K562 (cell line): ENCODE data around the gene ZNF646. TPM values are rescaled to one million over a fixed set of nuclear protein-coding genes. Genes with fewer than 3 reads are reported as not detected.

Source experiments
- BRF2 ChIP-seq: IDR thresholded peaks from 3 replicates; pipeline ENCODE4 v1.6.1; 2011; ENCODE audit warnings: borderline replicate concordance, mild to moderate bottlenecking; ENCODE audit not compliant: insufficient read length, insufficient read depth
- CBX1 ChIP-seq: sonication (generic); IDR thresholded peaks from 2 replicates; pipeline ENCODE4 v1.6.1; 2016; ENCODE audit warnings: antibody characterized with exemption, low read depth, mild to moderate bottlenecking
- CHAMP1 ChIP-seq: fragments of 450-650 bp; IDR thresholded peaks from 2 replicates; pipeline ENCODE4 v1.6.1; 2016; ENCODE audit warnings: mild to moderate bottlenecking
- ELK3 ChIP-seq: fragments of 450-650 bp; formaldehyde crosslinking; IDR thresholded peaks from 2 replicates; pipeline ENCODE4 v1.4.0; 2020; ENCODE audit warnings: mild to moderate bottlenecking
- ETV6 ChIP-seq, 3 experiments: fragments of 150-350 bp in 1 of 3; sonication (generic) in 1 of 3; formaldehyde crosslinking in 1 of 3; IDR thresholded peaks; 2 replicates each; pipeline versions ENCODE4 v1.6.1 to v1.8.0; 2014 to 2022; ENCODE audit warnings: borderline replicate concordance in 2 of 3, low read depth in 2 of 3, antibody characterized with exemption in 1 of 3, low read length in 1 of 3, mild to moderate bottlenecking in 1 of 3, missing genetic modification reagents in 1 of 3
- EWSR1 ChIP-seq: fragments of 450-650 bp; IDR thresholded peaks from 2 replicates; pipeline ENCODE4 v1.6.1; 2018; ENCODE audit warnings: borderline replicate concordance, mild to moderate bottlenecking, low read depth, moderate library complexity; ENCODE audit not compliant: partially characterized antibody
- FOXK2 ChIP-seq, 2 experiments: fragments of 450-650 bp; IDR thresholded peaks in 1 of 2; conservative IDR thresholded peaks in 1 of 2; 2 replicates each; pipeline ENCODE4 v1.6.1; 2016; ENCODE audit warnings: low read depth in 2 of 2, mild to moderate bottlenecking in 1 of 2
- GABPB2 ChIP-seq: fragments of 250-450 bp; sonication (Bioruptor Pico); conservative IDR thresholded peaks from 2 replicates; pipeline ENCODE4 v1.5.1; 2021; ENCODE audit warnings: mild to moderate bottlenecking
- HBP1 ChIP-seq: fragments of 450-650 bp; formaldehyde crosslinking; IDR thresholded peaks from 2 replicates; pipeline ENCODE4 v1.4.0; 2022; ENCODE audit warnings: missing genetic modification characterization
- MAZ ChIP-seq, 2 experiments: fragments of 450-650 bp in 1 of 2; sonication (generic) in 1 of 2; formaldehyde crosslinking; IDR thresholded peaks in 1 of 2; conservative IDR thresholded peaks in 1 of 2; 2 replicates each; pipeline versions ENCODE4 v1.4.0 to v1.5.0; 2020; ENCODE audit warnings: mild to moderate bottlenecking in 1 of 2, missing genetic modification reagents in 1 of 2
- PKNOX1 ChIP-seq: fragments of 450-650 bp; IDR thresholded peaks from 2 replicates; pipeline ENCODE4 v1.6.1; 2016
- PML ChIP-seq: IDR thresholded peaks from 2 replicates; pipeline ENCODE4 v1.6.1; 2012; ENCODE audit warnings: low read length, inconsistent platforms
- SAFB2 ChIP-seq: fragments of 200-400 bp; formaldehyde crosslinking; IDR thresholded peaks from 2 replicates; pipeline ENCODE4 v1.6.1; 2018; ENCODE audit warnings: borderline replicate concordance, low read length, low read depth, moderate library complexity; ENCODE audit not compliant: severe bottlenecking
- SMARCA4 ChIP-seq: fragments of 450-650 bp; IDR thresholded peaks from 2 replicates; pipeline ENCODE4 v1.6.1; 2016
- SMARCA5 ChIP-seq: fragments of 450-650 bp; IDR thresholded peaks from 2 replicates; pipeline ENCODE4 v1.6.1; 2016
- SNRNP70 ChIP-seq: fragments of 200-400 bp; formaldehyde crosslinking; optimal IDR thresholded peaks from 2 replicates; pipeline ENCODE3; 2017; ENCODE audit warnings: low read depth, low read length
- TCF7 ChIP-seq: sonication (generic); IDR thresholded peaks from 2 replicates; pipeline ENCODE4 v1.6.1; 2016; ENCODE audit warnings: antibody characterized with exemption, borderline replicate concordance
- TGIF2 ChIP-seq: sonication (generic); formaldehyde crosslinking; IDR thresholded peaks from 2 replicates; pipeline ENCODE4 v1.8.1; 2022; ENCODE audit warnings: mild to moderate bottlenecking, missing genetic modification reagents, moderate library complexity
- polyA plus RNA-seq, 8 experiments: library from polyadenylated mRNA; depleted of rRNA in 4 of 8; stranded (reverse) in 5 of 8; unstranded in 3 of 8; fragments of >200 nt; fragmentation: Nextera tagmentation in 2 of 8; fragmentation: Illumina TruSeq in 1 of 8; extraction: Ambion mirVana in 2 of 8; extraction: Trizol in 1 of 8; gene quantifications; 2 replicates each; pipeline versions ENCODE4 v1.2.1 to v1.2.3, GENCODE V29; 2011 to 2014; ENCODE audit warnings: inconsistent platforms in 1 of 8, missing spikeins in 1 of 8
- total RNA-seq, 7 experiments: library from RNA; depleted of rRNA in 6 of 7; stranded (reverse); fragments of >200 nt in 6 of 7; fragmentation: Illumina TruSeq in 2 of 7; extraction: Trizol in 2 of 7; gene quantifications; 2 replicates each; pipeline versions ENCODE4 v1.2.1 to v1.2.3, GENCODE V29; 2011 to 2021; ENCODE audit warnings: low replicate concordance in 1 of 7

ZNF646 gene
- total and polyA plus RNA-seq, 9 of the 15 experiments (the other 6 are each of a cell fraction or from before 2014, with no cell fraction given): 0.08 to 20.6 (median 8.0) TPM

GRCh38 chr16:31032736-31033708 lies 41.2 kb upstream of the ZNF646 start, which contains the start of gene STX4 (continued):
- TF ChIP-seq CHAMP1: no peak
- TF ChIP-seq PML: peak; percentile 65; the same call in 1 of the 2 replicates
- TF ChIP-seq SAFB2: no peak
- TF ChIP-seq ETV6 (IDR thresholded peaks at IDR 0.05; ENCODE audit: borderline replicate concordance in 1 of 2, low read depth in 2 of 2, low read length in 1 of 2): 0 out of 4 replicates have a peak, but pooled peaks of 1 of the 2 experiments have one; percentile 31
- no peak for TF ChIP-seq ETV6 (CRISPR knock-in tag; IDR thresholded peaks at IDR 0.05; ENCODE audit: borderline replicate concordance)
- peak; percentile 69 to 92 for TF ChIP-seq FOXK2 (conservative IDR thresholded peaks at IDR 0.05 in 1 of 2, IDR thresholded peaks at IDR 0.05 in 1 of 2; ENCODE audit: low read depth in 2 of 2)
- no peak for TF ChIP-seq GABPB2 (CRISPR knock-in tag)
- peak; percentile 95 to 98 for TF ChIP-seq MAZ (CRISPR knock-in tag; conservative IDR thresholded peaks at IDR 0.05 in 1 of 2, IDR thresholded peaks at IDR 0.05 in 1 of 2)
- peak; percentile 16; the same call in 1 of the 2 replicates for TF ChIP-seq SMARCA5
- no peak for TF ChIP-seq EWSR1
- peak; percentile 64 for TF ChIP-seq CBX1
- TF ChIP-seq ELK3: no peak
- TF ChIP-seq SMARCA4: peak; percentile 29; the same call in 1 of the 2 replicates
- TF ChIP-seq PKNOX1: no peak; the same call in none of the 2 replicates
- 0 out of 2 replicates have a peak, but pooled peaks have one; percentile 73 for TF ChIP-seq HBP1 (CRISPR knock-in tag)
- TF ChIP-seq TGIF2 (CRISPR knock-in tag): no peak
- 0 out of 2 replicates have a peak, but pooled peaks have one; percentile 24 for TF ChIP-seq TCF7
- TF ChIP-seq SNRNP70: no peak
- TF ChIP-seq BRF2: no peak
